Measurements from ENCODE around the gene F5.

DNA sequence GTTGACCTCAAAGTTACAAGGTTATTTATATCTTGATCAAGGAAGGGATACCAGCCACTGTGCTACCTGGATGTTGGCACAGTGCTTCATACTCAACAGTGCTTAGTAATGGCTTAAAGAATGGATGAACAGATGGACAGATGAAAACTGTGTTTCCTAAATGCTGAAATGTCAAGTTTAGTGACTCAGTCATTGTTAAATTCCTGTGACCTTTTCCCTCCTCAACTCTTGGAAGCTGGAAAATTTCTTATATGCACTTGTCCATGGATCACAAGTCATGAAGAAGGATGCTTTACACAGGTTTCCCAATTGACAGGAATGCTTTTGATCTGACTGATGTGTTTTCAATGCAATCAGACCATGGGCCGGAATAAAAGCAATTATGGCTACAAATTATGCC is 60.9 kb downstream of the F5 start:
- TF ChIP-seq POLR2AphosphoS5 (IDR thresholded peaks at IDR 0.05; ENCODE audit: borderline replicate concordance, low read depth, low read length) (no peak), EZH2 (IDR thresholded peaks at IDR 0.05) (no peak), FOXP2 (optimal IDR thresholded peaks at IDR 0.05; ENCODE audit: control extremely low read depth, extremely low read length, insufficient read depth) (no peak)
